Measurements from ENCODE around the gene AMT.

GRCh38 chr3:49465270-49466034, 43.2 kb upstream of the AMT start:
- TF ChIP-seq POLR2A (IDR thresholded peaks at IDR 0.05) = no peak
- TF ChIP-seq CTCF (IDR thresholded peaks at IDR 0.05) = no peak
